Measurements from ENCODE around the gene PGAP6.

- no peak for TF ChIP-seq EZH2 (IDR thresholded peaks at IDR 0.05; ENCODE audit: insufficient read depth, low read length)
- TF ChIP-seq, protein P1, sequence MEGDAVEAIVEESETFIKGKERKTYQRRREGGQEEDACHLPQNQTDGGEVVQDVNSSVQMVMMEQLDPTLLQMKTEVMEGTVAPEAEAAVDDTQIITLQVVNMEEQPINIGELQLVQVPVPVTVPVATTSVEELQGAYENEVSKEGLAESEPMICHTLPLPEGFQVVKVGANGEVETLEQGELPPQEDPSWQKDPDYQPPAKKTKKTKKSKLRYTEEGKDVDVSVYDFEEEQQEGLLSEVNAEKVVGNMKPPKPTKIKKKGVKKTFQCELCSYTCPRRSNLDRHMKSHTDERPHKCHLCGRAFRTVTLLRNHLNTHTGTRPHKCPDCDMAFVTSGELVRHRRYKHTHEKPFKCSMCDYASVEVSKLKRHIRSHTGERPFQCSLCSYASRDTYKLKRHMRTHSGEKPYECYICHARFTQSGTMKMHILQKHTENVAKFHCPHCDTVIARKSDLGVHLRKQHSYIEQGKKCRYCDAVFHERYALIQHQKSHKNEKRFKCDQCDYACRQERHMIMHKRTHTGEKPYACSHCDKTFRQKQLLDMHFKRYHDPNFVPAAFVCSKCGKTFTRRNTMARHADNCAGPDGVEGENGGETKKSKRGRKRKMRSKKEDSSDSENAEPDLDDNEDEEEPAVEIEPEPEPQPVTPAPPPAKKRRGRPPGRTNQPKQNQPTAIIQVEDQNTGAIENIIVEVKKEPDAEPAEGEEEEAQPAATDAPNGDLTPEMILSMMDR (IDR thresholded peaks at IDR 0.05; ENCODE audit: insufficient read depth, low read depth, low read length), result no peak
These were observed 23.3 kb upstream of the PGAP6 start for GRCh38 chr16:404971-405486.

Data from astrocyte (in vitro differentiated cells and primary cell).